SKM-1 (cell line): ENCODE data around the gene CLDN9.

Source experiments
- DNase-seq: peaks from one replicate; lab custom pipeline; 2025; ENCODE audit not compliant: unreplicated experiment; lab: John Stamatoyannopoulos, UW

CLDN9 gene

DNA sequence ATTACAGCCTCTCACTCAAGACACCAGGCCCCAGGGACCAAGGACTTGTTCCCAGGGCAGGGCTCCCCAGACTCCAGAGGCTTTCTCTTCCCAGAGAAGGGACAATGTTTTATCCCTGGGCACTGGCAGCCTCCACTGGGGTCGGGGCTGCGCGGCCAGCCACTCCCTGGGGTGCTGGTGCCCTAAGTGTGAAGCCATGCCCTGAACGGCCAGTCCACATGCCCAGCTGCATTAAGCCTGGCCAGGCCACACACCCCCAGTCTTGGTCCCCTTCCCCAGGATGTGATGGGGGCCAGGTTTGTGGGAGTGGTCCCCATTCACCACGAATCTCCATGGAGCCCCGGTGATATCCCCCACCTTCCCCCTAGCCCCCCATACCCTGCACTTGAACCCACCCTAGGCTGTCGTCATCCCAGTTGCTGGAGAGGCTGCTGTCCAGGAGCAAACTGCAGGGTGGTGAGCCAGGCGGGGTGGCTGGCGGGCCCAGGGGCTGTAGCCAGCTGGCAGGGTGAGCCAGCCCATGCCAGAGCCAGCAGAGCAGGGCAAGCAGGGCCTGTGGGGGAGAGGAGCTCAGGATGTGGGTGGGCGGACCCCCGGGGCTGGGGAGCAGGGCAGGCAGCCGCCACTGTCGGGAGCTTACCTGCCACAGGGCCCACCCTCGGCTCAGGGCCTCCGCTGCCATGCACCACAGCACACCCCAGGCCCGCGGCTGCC lies 39.0 kb upstream of the CLDN9 start:
- no peak for DNase-seq

GRCh38 chr16:2974319-2975056 lies 38.2 kb upstream of the CLDN9 start:
- DNase-seq: no peak

GRCh38 chr16:2975161-2975795 lies 37.4 kb upstream of the CLDN9 start:
- no peak for DNase-seq

- no peak for DNase-seq
Measured at GRCh38 chr16:2976201-2976600, 36.5 kb upstream of the CLDN9 start.

DNA sequence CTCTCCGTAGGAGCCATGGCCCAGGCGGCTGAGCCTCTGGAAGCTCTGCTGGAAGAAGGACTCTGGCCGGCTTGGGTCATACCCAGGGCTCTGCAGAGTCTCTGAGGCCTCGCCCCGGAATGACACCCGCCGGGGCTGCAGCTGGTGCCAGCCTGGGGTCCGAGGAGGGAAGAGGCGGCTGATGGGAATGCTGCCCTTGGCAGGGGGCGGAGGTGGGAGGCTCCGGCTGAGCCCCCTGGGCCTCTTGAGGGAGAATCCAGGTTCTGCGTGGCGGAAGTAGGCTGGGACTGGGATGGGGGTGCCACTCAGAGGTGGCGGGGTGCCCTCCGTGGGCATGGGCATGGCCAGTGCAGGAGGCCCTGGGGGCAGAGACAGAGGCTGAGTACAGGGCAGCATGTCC lies 36.0 kb upstream of the CLDN9 start:
- no peak for DNase-seq

GRCh38 chr16:2977440-2977839 lies 35.3 kb upstream of the CLDN9 start:
- DNase-seq: no peak

DNA sequence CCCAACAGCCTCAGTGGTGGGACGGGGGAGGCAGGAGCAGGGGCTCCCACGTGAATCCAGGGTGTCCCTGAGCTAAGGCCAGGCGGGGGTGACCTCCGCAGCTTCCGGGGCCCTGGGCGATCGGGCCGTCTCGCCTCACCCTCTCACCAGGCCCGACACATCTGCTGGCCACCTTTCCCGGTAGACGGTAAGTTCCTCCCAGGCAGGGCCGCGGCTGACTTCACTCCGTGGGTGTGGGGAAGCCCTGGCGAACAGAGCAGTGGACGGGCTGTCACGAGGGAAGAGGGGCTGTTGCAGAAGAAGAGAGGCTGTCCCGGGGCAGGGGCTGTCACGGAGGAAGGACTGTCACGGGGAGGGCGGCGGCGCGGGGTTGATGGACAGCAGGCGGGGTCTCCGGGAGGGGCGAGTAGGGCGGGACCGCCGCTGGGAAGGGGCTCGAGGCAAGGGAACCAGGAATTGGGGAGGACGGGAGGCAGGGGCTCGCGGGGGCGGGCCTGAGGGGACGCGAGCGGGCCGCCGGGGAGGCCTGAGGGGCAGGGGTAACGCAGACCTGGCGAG lies 33.0 kb upstream of the CLDN9 start:
- no peak for DNase-seq

GRCh38 chr16:2980227-2981176 lies 32.2 kb upstream of the CLDN9 start, which contains the start of gene PKMYT1:
Gene PKMYT1, minus strand, starts transcription at chr16:2980446. Its CDS starts 789 bp downstream, at chr16:2979657.
- peak; percentile 86 for DNase-seq

- DNase-seq: no peak
Measured at GRCh38 chr16:2981177-2981898, 31.4 kb upstream of the CLDN9 start.

DNA sequence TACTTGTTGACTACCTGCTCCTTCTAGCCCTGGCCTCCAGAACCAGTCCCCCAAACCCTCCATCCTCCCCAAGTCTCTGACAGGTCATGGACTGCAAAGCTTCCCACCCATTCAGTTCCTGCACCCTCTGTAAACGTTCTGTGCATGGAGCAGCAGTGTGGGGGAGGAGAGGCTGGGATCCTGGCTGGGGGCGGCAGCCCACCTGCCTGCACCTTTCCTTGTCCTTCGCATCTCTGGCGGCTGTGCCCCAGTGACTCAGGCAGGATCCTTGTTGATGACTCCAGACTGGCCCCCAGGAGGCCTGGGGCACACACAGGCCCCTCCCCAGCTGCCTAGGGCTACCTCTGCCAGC lies 30.8 kb upstream of the CLDN9 start:
- DNase-seq: no peak

DNA sequence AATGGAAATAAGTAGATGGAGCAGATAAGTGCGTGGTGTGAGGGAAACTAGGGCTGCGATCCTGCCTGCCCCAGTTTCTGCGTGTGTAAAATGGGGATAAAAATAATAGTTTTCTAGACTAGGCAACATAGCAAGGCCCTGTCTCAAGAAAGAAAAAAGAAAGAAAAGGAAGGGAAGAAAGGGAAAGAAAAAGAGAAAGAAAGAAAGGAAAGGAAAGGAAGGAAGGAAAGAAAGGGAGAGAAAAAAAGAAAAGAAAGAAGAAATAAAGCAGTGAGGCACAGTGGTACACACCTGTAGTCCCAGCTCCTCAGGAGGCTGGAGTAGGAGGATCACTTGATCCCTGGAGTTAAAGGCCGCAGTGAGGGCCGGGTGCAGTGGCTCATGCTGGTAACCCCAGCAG lies 30.3 kb upstream of the CLDN9 start:
- DNase-seq: no peak

DNA sequence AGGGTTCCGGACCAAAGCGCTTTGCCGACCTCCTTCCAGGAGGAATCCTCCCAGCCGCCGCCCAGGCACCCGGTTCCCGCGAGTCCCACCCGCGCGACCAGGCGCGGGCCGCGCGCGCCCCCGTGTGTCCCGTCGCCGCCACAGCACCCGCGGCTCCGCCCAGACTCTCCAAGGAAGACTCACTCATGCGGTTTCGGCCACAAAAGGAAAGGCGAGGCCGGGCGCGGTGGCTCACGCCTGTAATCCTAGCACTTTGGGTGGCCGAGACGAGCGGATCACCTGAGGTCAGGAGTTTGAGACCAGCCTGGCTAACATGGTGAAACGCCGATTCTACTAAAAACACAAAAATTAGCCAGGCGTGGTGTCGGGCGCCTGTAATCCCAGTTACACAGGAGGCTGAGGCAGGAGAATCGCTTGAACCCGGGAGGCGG lies 29.0 kb upstream of the CLDN9 start:
- DNase-seq: peak; percentile 58

DNA sequence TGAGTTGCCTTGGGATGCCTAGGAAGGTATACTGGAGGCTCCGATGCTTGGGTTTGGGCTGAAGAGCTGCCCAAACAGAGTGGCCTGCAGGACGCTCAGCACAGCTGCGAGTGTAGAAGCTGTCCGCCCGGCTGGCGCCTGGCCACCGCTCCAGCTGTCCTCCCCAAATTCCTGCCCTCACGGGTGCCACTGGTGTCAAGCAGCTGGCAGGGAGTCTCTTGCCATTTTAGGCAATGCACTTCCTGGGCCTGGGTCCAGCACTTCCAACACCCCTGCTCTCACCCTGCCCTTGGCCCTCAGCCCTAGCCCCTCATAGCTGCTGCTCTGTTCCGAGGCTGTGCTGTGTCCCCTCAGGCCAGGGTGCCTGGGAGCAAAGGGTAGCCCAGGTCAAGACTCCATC lies 27.3 kb upstream of the CLDN9 start:
- DNase-seq: no peak

DNA sequence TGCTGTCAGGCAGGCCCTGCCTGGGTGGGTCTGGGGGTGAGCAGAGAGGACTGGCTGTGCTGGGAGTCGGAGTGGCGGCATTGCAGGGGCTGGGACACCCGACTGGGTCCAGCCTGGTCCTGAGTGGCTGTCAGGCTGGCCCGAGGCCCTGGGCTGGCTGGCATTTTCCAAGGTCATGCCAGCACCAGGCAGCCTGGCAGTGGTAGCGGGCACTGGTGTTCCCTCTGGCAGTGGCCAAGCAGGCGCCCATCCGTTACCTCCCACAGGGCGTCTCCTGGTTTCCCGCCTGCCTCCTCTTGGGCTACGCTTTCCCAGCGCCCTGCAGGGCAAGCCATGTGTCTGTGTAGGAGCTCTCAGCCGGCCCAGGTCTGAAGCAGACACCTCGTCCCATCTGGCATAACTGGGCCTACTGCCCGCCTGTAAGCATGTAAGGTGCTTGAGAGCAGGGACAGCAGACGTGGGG lies 26.8 kb upstream of the CLDN9 start:
- no peak for DNase-seq

- DNase-seq: no peak
Measured at GRCh38 chr16:2986623-2987188, 26.0 kb upstream of the CLDN9 start.

GRCh38 chr16:2987286-2987685 lies 25.4 kb upstream of the CLDN9 start:
- no peak for DNase-seq

- no peak for DNase-seq
Measured at GRCh38 chr16:2987833-2988232, 24.9 kb upstream of the CLDN9 start.

DNA sequence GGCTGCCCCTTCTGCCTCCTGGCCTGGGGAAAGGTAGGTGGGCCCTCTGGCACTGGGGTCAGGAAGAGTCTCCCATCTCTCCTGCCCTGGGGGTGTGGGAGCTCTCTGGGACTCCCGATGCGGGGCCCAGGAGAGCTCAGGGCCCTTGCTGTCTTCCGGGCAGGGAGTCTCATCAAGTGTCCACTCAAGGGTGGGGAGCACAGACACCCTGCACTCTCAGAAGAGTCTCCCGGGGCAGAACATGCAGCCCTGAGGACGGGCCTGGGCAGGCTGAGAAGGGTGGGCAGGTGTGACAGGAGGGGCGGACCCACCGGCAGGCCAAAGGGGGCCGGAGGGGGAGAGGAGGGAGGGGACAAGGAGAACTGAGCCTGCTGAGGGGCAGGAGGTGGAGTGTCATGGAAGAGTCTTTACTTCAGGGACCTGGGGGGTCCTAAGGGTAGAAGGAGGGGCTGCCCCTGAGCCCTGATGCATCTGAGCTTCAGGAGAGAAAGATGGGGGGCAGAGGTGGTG lies 24.1 kb upstream of the CLDN9 start:
- no peak for DNase-seq

DNA sequence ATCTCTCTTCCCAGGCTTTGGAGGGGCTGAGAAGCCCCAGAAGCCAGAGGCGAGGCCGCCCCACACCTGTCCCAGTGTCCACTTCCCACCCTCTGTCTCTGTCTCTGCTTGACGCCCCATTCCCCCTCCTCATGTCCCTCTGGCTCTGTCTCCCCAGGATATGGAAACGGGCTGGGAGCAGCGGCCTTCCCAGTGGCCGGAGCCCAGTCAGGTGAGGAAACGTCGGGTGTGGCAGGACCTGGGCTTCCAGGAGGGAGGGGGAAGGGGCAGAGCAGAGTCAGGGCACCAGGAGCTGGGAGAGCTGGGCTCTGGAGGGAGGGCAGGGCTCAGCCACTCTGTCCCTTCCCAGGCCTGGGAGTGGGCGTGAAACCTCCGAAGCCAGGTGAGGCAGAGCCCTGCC lies 21.8 kb upstream of the CLDN9 start:
- no peak for DNase-seq
